Loucy (cell line): ENCODE results near the gene METTL17.

Source experiments
- H2AFZ ChIP-seq: fragments of 200-600 bp; sonication (generic); 2 replicates; pipeline ENCODE4 v1.6.0; 2016; ENCODE audit warnings: antibody characterized with exemption, mild to moderate bottlenecking, low read length, moderate library complexity
- H3F3A ChIP-seq: fragments of 200-600 bp; 2 replicates; pipeline ENCODE4 v1.6.0; 2016; ENCODE audit warnings: antibody characterized with exemption, low read depth, mild to moderate bottlenecking
- H3K27me3 ChIP-seq: fragments of 200-600 bp; sonication (generic); 2 replicates; pipeline ENCODE4 v1.6.1; 2014; ENCODE audit warnings: low read length, mild to moderate bottlenecking; ENCODE audit not compliant: insufficient read depth, poor library complexity, severe bottlenecking
- H3K36me3 ChIP-seq: fragments of 200-600 bp; sonication (generic); 2 replicates; pipeline ENCODE4 v1.6.1; 2016; ENCODE audit warnings: low read length; ENCODE audit not compliant: insufficient read depth
- H3K4me1 ChIP-seq: fragments of 200-600 bp; sonication (generic); 2 replicates; pipeline ENCODE4 v1.5.1; 2014; ENCODE audit warnings: low read length, mild to moderate bottlenecking; ENCODE audit not compliant: insufficient read depth, poor library complexity, severe bottlenecking
- H3K4me2 ChIP-seq: fragments of 200-600 bp; sonication (generic); 2 replicates; pipeline ENCODE4 v1.6.0; 2014; ENCODE audit warnings: antibody characterized with exemption, low read length, low read depth, mild to moderate bottlenecking; ENCODE audit not compliant: poor library complexity, severe bottlenecking
- H3K4me3 ChIP-seq: fragments of 200-600 bp; sonication (generic); 2 replicates; pipeline ENCODE4 v1.5.1; 2014; ENCODE audit warnings: low read length, mild to moderate bottlenecking, mixed read lengths; ENCODE audit not compliant: poor library complexity, severe bottlenecking
- H3K79me2 ChIP-seq: fragments of 200-600 bp; sonication (generic); 2 replicates; pipeline ENCODE4 v1.6.1; 2014; ENCODE audit warnings: low read length; ENCODE audit not compliant: insufficient read depth
- H3K9ac ChIP-seq: fragments of 200-600 bp; sonication (generic); 2 replicates; pipeline ENCODE4 v1.6.0; 2014; ENCODE audit warnings: mild to moderate bottlenecking, low read depth, low read length, moderate library complexity; ENCODE audit not compliant: poor library complexity, severe bottlenecking
- H3K9me2 ChIP-seq: fragments of 200-600 bp; sonication (generic); replicated peaks from 2 replicates; pipeline ENCODE4 v1.6.1; 2016; ENCODE audit warnings: low read depth, low read length, mixed read lengths
- H3K9me3 ChIP-seq: fragments of 200-600 bp; sonication (generic); 2 replicates; pipeline ENCODE4 v1.6.1; 2014; ENCODE audit warnings: mild to moderate bottlenecking, antibody characterized with exemption, low read length, low read depth; ENCODE audit not compliant: insufficient read depth
- H4K20me1 ChIP-seq: fragments of 200-600 bp; sonication (generic); 2 replicates; pipeline ENCODE4 v1.6.0; 2014; ENCODE audit warnings: antibody characterized with exemption, low read length, mild to moderate bottlenecking; ENCODE audit not compliant: insufficient read depth, poor library complexity, severe bottlenecking
- CTCF ChIP-seq: fragments of 200-600 bp; sonication (generic); conservative IDR thresholded peaks from 2 replicates; pipeline ENCODE4 v1.5.1; 2014; ENCODE audit warnings: mild to moderate bottlenecking, antibody characterized with exemption, low read length
- EZH2phosphoT487 ChIP-seq: fragments of 200-600 bp; IDR thresholded peaks from 2 replicates; pipeline ENCODE4 v1.6.1; 2018; ENCODE audit warnings: antibody characterized with exemption, mild to moderate bottlenecking, moderate library complexity, borderline replicate concordance

METTL17 gene

GRCh38 chr14:21026274-21026987, 36.7 kb downstream of the METTL17 start:
- Histone ChIP-seq H3K27me3 (no peaks in the 10 kb centered on the region), H3K4me1 (peaks cover 11% of the 10 kb centered on the region), H3K9me2 (no peaks in the 10 kb centered on the region), H3K4me3 (no peak overlapping the region), H3K9ac (no peak overlapping the region), H3F3A (no peaks in the 10 kb centered on the region), H3K79me2 (0 out of 2 replicates have a peak, but pooled peaks cover 5% of the 10 kb centered on the region), H3K36me3 (no peaks in the 10 kb centered on the region), H4K20me1 (no peaks in the 10 kb centered on the region), H3K9me3 (no peaks in the 10 kb centered on the region), H3K4me2 (no peak overlapping the region), H2AFZ (no peak overlapping the region)
- TF ChIP-seq CTCF: no peak

DNA sequence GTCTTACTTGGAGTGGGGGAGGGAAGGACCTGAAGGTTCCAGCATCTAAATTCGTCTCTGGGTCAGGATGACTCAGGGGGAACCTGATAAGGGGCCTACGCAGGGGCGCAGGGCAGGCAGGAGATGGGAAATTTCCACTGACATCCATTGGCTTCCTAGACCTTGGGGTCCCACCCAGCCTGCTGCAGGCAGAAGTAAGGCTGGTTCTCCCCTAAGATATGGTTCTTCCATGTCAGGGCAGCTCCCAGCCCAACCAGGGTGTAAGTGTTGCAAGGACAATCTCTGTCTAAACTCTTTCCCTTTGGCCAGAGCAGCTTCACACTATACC, 37.2 kb downstream of the METTL17 start:
- TF ChIP-seq EZH2phosphoT487: no peak
- no peak for TF ChIP-seq CTCF
- H3K9me3 ChIP-seq: no peaks in the 10 kb centered on the region
- no peak overlapping the region for H2AFZ ChIP-seq
- no peak overlapping the region for H3K9ac ChIP-seq
- H3K79me2 ChIP-seq: 0 out of 2 replicates have a peak, but pooled peaks cover 5% of the 10 kb centered on the region
- H3K9me2 ChIP-seq: no peaks in the 10 kb centered on the region
- H3K4me2 ChIP-seq: no peak overlapping the region
- peaks cover 11% of the 10 kb centered on the region for H3K4me1 ChIP-seq
- H4K20me1 ChIP-seq: no peaks in the 10 kb centered on the region
- H3K4me3 ChIP-seq: no peak overlapping the region
- no peaks in the 10 kb centered on the region for H3K36me3 ChIP-seq
- no peaks in the 10 kb centered on the region for H3K27me3 ChIP-seq
- no peaks in the 10 kb centered on the region for H3F3A ChIP-seq

DNA sequence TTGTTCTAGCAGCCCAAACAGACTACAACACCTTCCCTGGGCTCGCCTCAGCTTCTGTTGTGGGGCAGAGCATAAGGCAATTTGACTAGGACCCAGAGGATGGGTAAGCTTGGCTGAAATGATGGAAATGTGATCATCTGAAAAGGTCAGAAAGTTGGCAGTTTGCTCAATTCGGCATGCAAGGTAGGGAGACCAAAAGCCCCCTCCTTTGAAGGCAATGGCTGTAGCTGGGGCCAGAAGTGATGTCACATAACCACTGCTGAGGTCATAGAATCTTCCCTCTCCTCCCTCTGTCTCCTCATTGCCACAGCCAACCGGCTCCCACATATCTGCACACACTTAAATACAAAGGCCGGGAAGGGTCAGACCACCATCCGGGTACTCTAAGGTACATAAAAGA, 40.1 kb downstream of the METTL17 start, which contains the start of gene TPPP2:
Gene TPPP2 (plus strand): TSS at position 301 of the 400 bp plus-strand sequence. CDS start 365 bp downstream, outside the sequence.
- Histone ChIP-seq H4K20me1 (no peaks in the 10 kb centered on the region), H3K9ac (no peak within 1 kb of the TSS), H3K9me3 (no peaks in the 10 kb centered on the region), H3K4me2 (no peak within 1 kb of the TSS), H3K36me3 (no peaks in the 10 kb centered on the region), H2AFZ (no peak within 1 kb of the TSS), H3K9me2 (no peaks in the 10 kb centered on the region), H3K4me1 (no peaks in the 10 kb centered on the region), H3K27me3 (no peaks in the 10 kb centered on the region), H3K4me3 (no peak within 1 kb of the TSS), H3F3A (no peaks in the 10 kb centered on the region), H3K79me2 (no peaks in the 10 kb centered on the region)
- TF ChIP-seq EZH2phosphoT487 (no peak), CTCF (no peak)
